ENCODE measurements around the gene MYOM1.
A peak's percentile ranks its signal among the peaks of the same experiment; 100 is the strongest.

MYOM1 gene

DNA sequence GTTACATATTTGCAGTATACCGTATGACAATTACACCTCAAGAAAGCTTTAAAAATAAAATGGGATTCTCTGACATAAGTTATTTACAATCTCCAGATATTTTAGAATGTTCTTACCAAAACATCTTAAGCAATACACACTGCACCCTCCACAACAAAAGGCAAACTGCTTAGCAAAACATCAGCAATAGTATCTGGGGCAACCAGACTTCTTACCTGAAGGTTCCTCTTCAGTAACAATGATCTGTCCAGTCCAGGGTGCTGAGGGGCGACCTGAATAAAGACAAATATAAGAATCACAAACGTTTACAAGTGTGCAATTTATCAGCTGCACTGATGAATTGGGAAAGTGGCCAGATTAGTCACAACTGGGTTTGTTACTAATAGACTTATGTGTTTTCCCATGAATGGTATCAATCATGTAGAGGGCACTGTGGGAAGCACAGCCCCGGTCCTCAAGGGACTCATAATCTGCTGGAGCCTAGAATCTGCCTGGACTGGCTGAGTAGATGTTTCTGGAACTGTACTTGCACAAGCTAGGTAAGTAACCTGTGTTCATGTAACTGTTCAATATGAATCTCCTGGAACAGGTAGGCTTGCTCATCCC, 70.7 kb downstream of the MYOM1 start:
- TF ChIP-seq, protein P1, sequence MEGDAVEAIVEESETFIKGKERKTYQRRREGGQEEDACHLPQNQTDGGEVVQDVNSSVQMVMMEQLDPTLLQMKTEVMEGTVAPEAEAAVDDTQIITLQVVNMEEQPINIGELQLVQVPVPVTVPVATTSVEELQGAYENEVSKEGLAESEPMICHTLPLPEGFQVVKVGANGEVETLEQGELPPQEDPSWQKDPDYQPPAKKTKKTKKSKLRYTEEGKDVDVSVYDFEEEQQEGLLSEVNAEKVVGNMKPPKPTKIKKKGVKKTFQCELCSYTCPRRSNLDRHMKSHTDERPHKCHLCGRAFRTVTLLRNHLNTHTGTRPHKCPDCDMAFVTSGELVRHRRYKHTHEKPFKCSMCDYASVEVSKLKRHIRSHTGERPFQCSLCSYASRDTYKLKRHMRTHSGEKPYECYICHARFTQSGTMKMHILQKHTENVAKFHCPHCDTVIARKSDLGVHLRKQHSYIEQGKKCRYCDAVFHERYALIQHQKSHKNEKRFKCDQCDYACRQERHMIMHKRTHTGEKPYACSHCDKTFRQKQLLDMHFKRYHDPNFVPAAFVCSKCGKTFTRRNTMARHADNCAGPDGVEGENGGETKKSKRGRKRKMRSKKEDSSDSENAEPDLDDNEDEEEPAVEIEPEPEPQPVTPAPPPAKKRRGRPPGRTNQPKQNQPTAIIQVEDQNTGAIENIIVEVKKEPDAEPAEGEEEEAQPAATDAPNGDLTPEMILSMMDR (conservative IDR thresholded peaks at IDR 0.05; ENCODE audit: control insufficient read depth, insufficient read depth, low read depth, low read length) = no peak
- no peak overlapping the region for H3K4me3 ChIP-seq (ENCODE audit: control insufficient read depth, low read depth, low read length)
- DNase-seq (ENCODE audit: low read depth) = peak; percentile 84

- H3K4me3 ChIP-seq (ENCODE audit: control insufficient read depth, low read depth, low read length) = no peak overlapping the region
- TF ChIP-seq, protein P1 (conservative IDR thresholded peaks at IDR 0.05; ENCODE audit: control insufficient read depth, insufficient read depth, low read depth, low read length) = no peak
- DNase-seq (ENCODE audit: low read depth) = peak; percentile 4
Observed at GRCh38 chr18:3147935-3148554, 71.7 kb downstream of the MYOM1 start.

GRCh38 chr18:3140986-3141639, 78.7 kb downstream of the MYOM1 start:
- H3K4me3 ChIP-seq (ENCODE audit: control insufficient read depth, low read depth, low read length) = no peak overlapping the region
- DNase-seq (ENCODE audit: low read depth) = no peak
- TF ChIP-seq, protein P1 (conservative IDR thresholded peaks at IDR 0.05; ENCODE audit: control insufficient read depth, insufficient read depth, low read depth, low read length) = no peak

DNA sequence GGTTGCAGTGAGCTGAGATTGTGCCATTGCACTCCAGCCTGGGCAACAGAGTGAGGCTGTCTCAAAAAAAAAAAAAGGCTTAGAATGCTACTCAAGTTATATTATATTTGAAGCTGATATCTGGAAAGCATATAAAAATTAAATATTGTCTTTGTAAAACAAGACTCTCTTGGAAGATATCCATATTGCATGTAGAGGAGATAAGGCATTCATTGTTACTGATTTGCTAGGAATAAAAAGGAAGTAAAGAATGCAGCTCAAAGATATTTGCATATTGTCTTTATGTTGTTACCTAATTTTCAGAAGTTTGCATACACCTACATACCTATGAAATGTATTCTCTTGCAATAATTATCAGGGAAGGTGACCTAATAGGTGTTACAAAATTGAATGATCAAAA, 79.4 kb downstream of the MYOM1 start:
- TF ChIP-seq, protein P1 (conservative IDR thresholded peaks at IDR 0.05; ENCODE audit: control insufficient read depth, insufficient read depth, low read depth, low read length) = no peak
- no peak for DNase-seq (ENCODE audit: low read depth)
- no peak overlapping the region for H3K4me3 ChIP-seq (ENCODE audit: control insufficient read depth, low read depth, low read length)

- DNase-seq (ENCODE audit: low read depth) = no peak
- TF ChIP-seq, protein P1 (conservative IDR thresholded peaks at IDR 0.05; ENCODE audit: control insufficient read depth, insufficient read depth, low read depth, low read length) = no peak
- no peak overlapping the region for H3K4me3 ChIP-seq (ENCODE audit: control insufficient read depth, low read depth, low read length)
Observed at GRCh38 chr18:3139406-3139805, 80.4 kb downstream of the MYOM1 start.

GRCh38 chr18:3138274-3138975, 81.3 kb downstream of the MYOM1 start:
- TF ChIP-seq, protein P1 (conservative IDR thresholded peaks at IDR 0.05; ENCODE audit: control insufficient read depth, insufficient read depth, low read depth, low read length) = no peak
- DNase-seq (ENCODE audit: low read depth) = no peak
- no peak overlapping the region for H3K4me3 ChIP-seq (ENCODE audit: control insufficient read depth, low read depth, low read length)

Data from fibroblast of mammary gland (primary cell).